Neural progenitor cell (in vitro differentiated cells): ENCODE measurements around the gene DCUN1D3. TPM values are rescaled to one million over a fixed set of nuclear protein-coding genes. Genes with fewer than 3 reads are reported as not detected.

ENCODE experiments used
- DNase-seq: peaks from one replicate; pipeline ENCODE4 v3.0.0-alpha.2; 2016; ENCODE audit warnings: low spot score
- H2AFZ ChIP-seq: fragments of 200-600 bp; sonication (generic); replicated peaks from 2 replicates; pipeline ENCODE4 v1.6.1; 2016; ENCODE audit warnings: antibody characterized with exemption
- H3F3A ChIP-seq: fragments of 200-600 bp; sonication (generic); 2 replicates; pipeline ENCODE4 v1.6.1; 2016; ENCODE audit warnings: antibody characterized with exemption, low read depth
- H3K27ac ChIP-seq: fragments of 200-600 bp; sonication (generic); 2 replicates; pipeline ENCODE4 v1.5.1; 2016; ENCODE audit warnings: mild to moderate bottlenecking
- H3K27me3 ChIP-seq: fragments of 200-600 bp; sonication (generic); 2 replicates; pipeline ENCODE4 v1.6.1; 2016; ENCODE audit warnings: mild to moderate bottlenecking, moderate library complexity
- H3K36me3 ChIP-seq: fragments of 200-600 bp; sonication (generic); 2 replicates; pipeline ENCODE4 v1.5.1; 2016
- H3K4me1 ChIP-seq: fragments of 200-600 bp; sonication (generic); 2 replicates; pipeline ENCODE4 v1.6.1; 2016; ENCODE audit warnings: mixed run types
- H3K4me2 ChIP-seq: fragments of 200-600 bp; sonication (generic); 2 replicates; pipeline ENCODE4 v1.6.1; 2016
- H3K4me3 ChIP-seq: fragments of 200-600 bp; sonication (generic); 2 replicates; pipeline ENCODE4 v1.5.1; 2016
- H3K79me2 ChIP-seq: fragments of 200-600 bp; sonication (generic); 2 replicates; pipeline ENCODE4 v1.6.1; 2016; ENCODE audit warnings: low read depth
- H3K9ac ChIP-seq: fragments of 200-600 bp; sonication (generic); 2 replicates; pipeline ENCODE4 v1.6.1; 2016
- H3K9me3 ChIP-seq: fragments of 200-600 bp; sonication (generic); 2 replicates; pipeline ENCODE4 v1.5.1; 2016; ENCODE audit warnings: low read depth
- H4K20me1 ChIP-seq: fragments of 200-600 bp; sonication (generic); 2 replicates; pipeline ENCODE4 v1.6.1; 2016; ENCODE audit warnings: low read depth
- H3K27ac Mint-ChIP-seq: 3 replicates; pipeline ENCODE4 v1.8.0; 2021; ENCODE audit warnings: mixed read lengths
- H3K27me3 Mint-ChIP-seq: 2 replicates; pipeline ENCODE4 v1.8.0; 2022; ENCODE audit warnings: low read depth, mild to moderate bottlenecking, inconsistent platforms, moderate library complexity, mixed read lengths; ENCODE audit not compliant: insufficient read depth
- H3K36me3 Mint-ChIP-seq: 3 replicates; pipeline ENCODE4 v1.8.0; 2021; ENCODE audit warnings: mixed read lengths
- H3K4me1 Mint-ChIP-seq: 3 replicates; pipeline ENCODE4 v1.8.0; 2021; ENCODE audit warnings: mixed read lengths
- H3K4me3 Mint-ChIP-seq: 3 replicates; pipeline ENCODE4 v1.8.0; 2021; ENCODE audit warnings: mild to moderate bottlenecking, moderate library complexity, mixed read lengths
- H3K9me3 Mint-ChIP-seq: 3 replicates; pipeline ENCODE4 v1.8.0; 2020; ENCODE audit warnings: mixed read lengths
- EZH2 ChIP-seq: fragments of 200-600 bp; sonication (generic); IDR thresholded peaks from 2 replicates; pipeline ENCODE4 v1.6.1; 2017; ENCODE audit warnings: antibody characterized with exemption, mild to moderate bottlenecking, moderate library complexity
- EZH2phosphoT487 ChIP-seq: fragments of 200-600 bp; sonication (generic); IDR thresholded peaks from 2 replicates; pipeline ENCODE4 v1.6.1; 2017; ENCODE audit warnings: antibody characterized with exemption
- total RNA-seq: library from RNA; depleted of rRNA; stranded (reverse); fragments of >200 nt; gene quantifications from 2 replicates; pipeline ENCODE4 v1.2.3, GENCODE V29; 2015; ENCODE audit warnings: low replicate concordance
- TF ChIP-seq, protein P1 (sequence below): fragments of 200-600 bp; sonication (generic); IDR thresholded peaks from 2 replicates; pipeline ENCODE4 v1.5.1; 2017; ENCODE audit warnings: antibody characterized with exemption, mild to moderate bottlenecking

Gene DCUN1D3
- total RNA-seq, 1 donor from 2014 or later = 18.2 TPM

DNA sequence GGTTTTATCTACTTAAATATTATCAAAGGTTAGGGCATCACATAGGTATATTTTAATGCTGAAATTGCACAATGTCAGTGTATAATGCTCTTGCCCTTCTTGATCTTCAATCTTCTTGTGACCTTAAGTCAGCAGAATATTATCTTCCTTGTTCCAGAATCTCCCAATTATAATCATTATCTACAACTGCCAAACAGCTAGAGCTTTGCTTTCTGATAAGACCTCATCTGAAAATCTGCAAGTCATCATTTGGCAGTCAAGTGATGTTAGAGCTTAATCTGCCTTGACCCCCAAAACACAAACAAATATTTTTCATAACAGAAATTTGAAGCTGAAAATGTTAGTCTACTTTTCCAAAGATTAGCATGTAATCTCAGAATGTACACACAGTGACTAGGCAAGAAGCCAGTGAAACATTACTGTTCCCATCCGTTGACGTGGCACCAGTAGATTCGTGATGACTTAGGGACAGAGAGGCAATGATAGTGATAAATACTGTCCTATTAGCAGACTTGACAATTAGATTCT is 74.1 kb downstream of the DCUN1D3 start:
- no peak overlapping the region for H3K27ac ChIP-seq
- no peaks in the 10 kb centered on the region for H3F3A ChIP-seq
- no peak overlapping the region for H3K4me2 ChIP-seq
- H2AFZ ChIP-seq = no peak overlapping the region
- Mint-ChIP-seq H3K4me1 (no peaks in the 10 kb centered on the region), H3K4me3 (no peak overlapping the region), H3K9me3 (no peaks in the 10 kb centered on the region), H3K27me3 (no peaks in the 10 kb centered on the region), H3K27ac (no peak overlapping the region), H3K36me3 (peaks cover 3% of the 10 kb centered on the region)
- no peak overlapping the region for H3K4me3 ChIP-seq
- TF ChIP-seq, protein P1, sequence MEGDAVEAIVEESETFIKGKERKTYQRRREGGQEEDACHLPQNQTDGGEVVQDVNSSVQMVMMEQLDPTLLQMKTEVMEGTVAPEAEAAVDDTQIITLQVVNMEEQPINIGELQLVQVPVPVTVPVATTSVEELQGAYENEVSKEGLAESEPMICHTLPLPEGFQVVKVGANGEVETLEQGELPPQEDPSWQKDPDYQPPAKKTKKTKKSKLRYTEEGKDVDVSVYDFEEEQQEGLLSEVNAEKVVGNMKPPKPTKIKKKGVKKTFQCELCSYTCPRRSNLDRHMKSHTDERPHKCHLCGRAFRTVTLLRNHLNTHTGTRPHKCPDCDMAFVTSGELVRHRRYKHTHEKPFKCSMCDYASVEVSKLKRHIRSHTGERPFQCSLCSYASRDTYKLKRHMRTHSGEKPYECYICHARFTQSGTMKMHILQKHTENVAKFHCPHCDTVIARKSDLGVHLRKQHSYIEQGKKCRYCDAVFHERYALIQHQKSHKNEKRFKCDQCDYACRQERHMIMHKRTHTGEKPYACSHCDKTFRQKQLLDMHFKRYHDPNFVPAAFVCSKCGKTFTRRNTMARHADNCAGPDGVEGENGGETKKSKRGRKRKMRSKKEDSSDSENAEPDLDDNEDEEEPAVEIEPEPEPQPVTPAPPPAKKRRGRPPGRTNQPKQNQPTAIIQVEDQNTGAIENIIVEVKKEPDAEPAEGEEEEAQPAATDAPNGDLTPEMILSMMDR = no peak
- no peak for TF ChIP-seq EZH2
- H3K36me3 ChIP-seq = peaks cover 7% of the 10 kb centered on the region
- H3K4me1 ChIP-seq = no peaks in the 10 kb centered on the region
- no peaks in the 10 kb centered on the region for H3K9me3 ChIP-seq
- DNase-seq = no peak
- no peaks in the 10 kb centered on the region for H3K79me2 ChIP-seq
- no peak overlapping the region for H3K9ac ChIP-seq
- H4K20me1 ChIP-seq = no peaks in the 10 kb centered on the region
- H3K27me3 ChIP-seq = no peaks in the 10 kb centered on the region

DNA sequence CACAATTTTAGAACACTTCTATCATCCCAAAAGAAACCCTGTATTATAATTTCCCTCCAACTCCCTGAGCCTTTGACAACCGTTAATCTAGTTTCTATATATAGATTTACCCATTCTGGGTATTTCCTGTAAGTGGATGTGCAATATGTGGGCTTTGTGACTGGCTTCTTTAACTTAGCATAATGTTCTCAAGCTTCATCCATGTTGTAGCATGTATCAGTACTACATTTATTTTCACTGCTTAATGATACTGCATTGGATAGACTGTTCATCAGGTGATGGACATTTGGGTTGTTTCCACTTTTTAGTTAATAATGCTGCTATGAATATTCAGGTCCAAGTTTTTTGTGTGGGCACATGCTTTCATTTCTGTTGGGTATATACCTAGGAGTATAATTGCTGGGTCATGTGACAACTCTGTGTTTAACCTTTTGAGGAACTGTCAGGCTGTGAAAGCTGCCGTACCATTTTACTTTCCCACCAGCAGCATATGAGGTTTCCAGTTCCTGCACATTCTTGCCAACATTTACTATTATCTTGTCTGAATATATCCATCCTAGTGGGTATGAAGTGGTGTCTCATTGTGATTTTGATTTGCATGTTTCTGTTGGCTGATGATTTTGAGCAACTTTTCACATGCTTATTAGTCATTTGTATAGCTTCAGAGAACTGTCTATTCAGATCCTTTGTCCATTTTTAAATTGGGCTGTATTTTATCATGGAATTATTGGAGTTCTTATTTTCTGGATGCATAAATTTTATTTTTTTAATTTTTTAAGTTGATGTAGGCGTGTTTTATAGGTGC is 77.4 kb downstream of the DCUN1D3 start:
- Mint-ChIP-seq H3K4me3 (no peak overlapping the region), H3K36me3 (peaks cover 6% of the 10 kb centered on the region), H3K4me1 (no peaks in the 10 kb centered on the region), H3K27ac (no peak overlapping the region), H3K9me3 (no peaks in the 10 kb centered on the region), H3K27me3 (no peaks in the 10 kb centered on the region)
- no peaks in the 10 kb centered on the region for H3K4me1 ChIP-seq
- no peaks in the 10 kb centered on the region for H3K79me2 ChIP-seq
- no peak overlapping the region for H3K4me2 ChIP-seq
- no peak overlapping the region for H2AFZ ChIP-seq
- no peaks in the 10 kb centered on the region for H3F3A ChIP-seq
- H3K27me3 ChIP-seq = no peaks in the 10 kb centered on the region
- peaks cover 6% of the 10 kb centered on the region for H3K36me3 ChIP-seq
- H3K9ac ChIP-seq = no peak overlapping the region
- H3K9me3 ChIP-seq = no peaks in the 10 kb centered on the region
- H4K20me1 ChIP-seq = no peaks in the 10 kb centered on the region
- no peak overlapping the region for H3K4me3 ChIP-seq
- H3K27ac ChIP-seq = no peak overlapping the region
- TF ChIP-seq EZH2 (no peak), EZH2phosphoT487 (no peak)
- TF ChIP-seq, protein P1 = no peak
- DNase-seq = no peak

DNA sequence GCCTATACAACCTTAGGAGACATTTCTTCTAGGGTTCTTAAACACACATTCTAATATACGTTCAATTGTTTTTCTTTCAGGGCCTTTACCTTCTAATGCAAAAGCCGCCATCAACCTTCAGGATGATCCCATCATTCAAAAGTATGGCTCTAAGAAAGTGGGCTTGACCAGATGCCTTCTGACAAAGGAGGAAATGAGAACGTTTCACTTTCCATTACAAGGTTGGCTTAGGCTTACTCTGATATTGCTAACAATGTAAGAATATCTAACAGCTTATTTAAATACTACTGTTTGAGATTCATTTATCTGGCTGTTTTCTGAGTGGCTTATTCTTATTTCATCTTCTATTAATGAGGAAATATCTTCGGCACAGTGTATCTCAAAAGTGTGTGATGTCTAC is 78.5 kb downstream of the DCUN1D3 start:
- Histone ChIP-seq H3K4me1 (no peaks in the 10 kb centered on the region), H4K20me1 (no peaks in the 10 kb centered on the region), H3K36me3 (no peaks in the 10 kb centered on the region), H3F3A (no peaks in the 10 kb centered on the region), H3K27ac (no peak overlapping the region), H3K79me2 (no peaks in the 10 kb centered on the region), H3K9me3 (no peaks in the 10 kb centered on the region), H3K4me2 (no peak overlapping the region), H2AFZ (no peak overlapping the region), H3K4me3 (no peak overlapping the region), H3K9ac (no peak overlapping the region), H3K27me3 (no peaks in the 10 kb centered on the region)
- no peaks in the 10 kb centered on the region for H3K4me1 Mint-ChIP-seq
- TF ChIP-seq, protein P1 = no peak
- no peak overlapping the region for H3K27ac Mint-ChIP-seq
- no peak for DNase-seq
- H3K9me3 Mint-ChIP-seq = no peaks in the 10 kb centered on the region
- H3K27me3 Mint-ChIP-seq = no peaks in the 10 kb centered on the region
- H3K36me3 Mint-ChIP-seq = peaks cover 8% of the 10 kb centered on the region
- no peak overlapping the region for H3K4me3 Mint-ChIP-seq
